ENCODE data around the gene BTN3A1.

BTN3A1 gene

GRCh38 chr6:26379292-26379691 is 22.8 kb upstream of the BTN3A1 start:
- DNase-seq (ENCODE audit: low spot score), result no peak
- no peak for FAIRE-seq

- FAIRE-seq (no peak), DNase-seq (ENCODE audit: low spot score) (no peak)
Observed at GRCh38 chr6:26379740-26380139, 22.3 kb upstream of the BTN3A1 start.

GRCh38 chr6:26380256-26380655 is 21.8 kb upstream of the BTN3A1 start:
- no peak for DNase-seq (ENCODE audit: low spot score)
- FAIRE-seq, result no peak

- DNase-seq (ENCODE audit: low spot score), result no peak
Observed at GRCh38 chr6:26382121-26382520, 20.0 kb upstream of the BTN3A1 start.

GRCh38 chr6:26383624-26384417 is 18.3 kb upstream of the BTN3A1 start:
- FAIRE-seq, result peak; percentile 26
- DNase-seq (ENCODE audit: low spot score), result peak; percentile 23

More at GRCh38 chr6:26382121-26382520, 20.0 kb upstream of the BTN3A1 start:
- no peak for FAIRE-seq

GRCh38 chr6:26385734-26386125 is 16.3 kb upstream of the BTN3A1 start:
- DNase-seq (ENCODE audit: low spot score) (no peak), FAIRE-seq (no peak)

- DNase-seq (ENCODE audit: low spot score) (no peak), FAIRE-seq (no peak)
Observed at GRCh38 chr6:26387565-26387964, 14.5 kb upstream of the BTN3A1 start.

- FAIRE-seq (no peak), DNase-seq (ENCODE audit: low spot score) (peak; percentile 68)
Observed at GRCh38 chr6:26388014-26388413, 14.1 kb upstream of the BTN3A1 start.

GRCh38 chr6:26388441-26388840 is 13.6 kb upstream of the BTN3A1 start:
- FAIRE-seq, result no peak
- peak; percentile 60 for DNase-seq (ENCODE audit: low spot score)

GRCh38 chr6:26389349-26389894 is 12.7 kb upstream of the BTN3A1 start:
- DNase-seq (ENCODE audit: low spot score) (peak; percentile 92), FAIRE-seq (peak; percentile 51)

GRCh38 chr6:26390531-26390930 is 11.5 kb upstream of the BTN3A1 start:
- no peak for DNase-seq (ENCODE audit: low spot score)
- FAIRE-seq, result no peak

- no peak for DNase-seq (ENCODE audit: low spot score)
Observed at GRCh38 chr6:26392932-26393636, 9.0 kb upstream of the BTN3A1 start.

GRCh38 chr6:26394289-26394688 is 7.8 kb upstream of the BTN3A1 start:
- peak; percentile 48 for FAIRE-seq

More at GRCh38 chr6:26392932-26393636, 9.0 kb upstream of the BTN3A1 start:
- FAIRE-seq, result no peak

GRCh38 chr6:26398555-26398954 is 3.5 kb upstream of the BTN3A1 start:
- FAIRE-seq, result no peak
- DNase-seq (ENCODE audit: low spot score), result no peak

More at GRCh38 chr6:26394289-26394688, 7.8 kb upstream of the BTN3A1 start:
- DNase-seq (ENCODE audit: low spot score), result peak; percentile 65

- FAIRE-seq (no peak), DNase-seq (ENCODE audit: low spot score) (no peak)
Observed at GRCh38 chr6:26400626-26401025, 1.4 kb upstream of the BTN3A1 start.

- FAIRE-seq, result no peak
- no peak for DNase-seq (ENCODE audit: low spot score)
Observed at GRCh38 chr6:26401389-26401986, 587 bp upstream of the BTN3A1 start.

- no peak for DNase-seq (ENCODE audit: low spot score)
Observed at GRCh38 chr6:26403893-26404292, 1.8 kb downstream of the BTN3A1 start.

GRCh38 chr6:26404546-26404945 is 2.5 kb downstream of the BTN3A1 start:
- FAIRE-seq (no peak), DNase-seq (ENCODE audit: low spot score) (no peak)

More at GRCh38 chr6:26403893-26404292, 1.8 kb downstream of the BTN3A1 start:
- FAIRE-seq, result no peak

- no peak for FAIRE-seq
Observed at GRCh38 chr6:26408828-26409730, 7.0 kb downstream of the BTN3A1 start.

GRCh38 chr6:26411751-26412150 is 9.7 kb downstream of the BTN3A1 start:
- no peak for DNase-seq (ENCODE audit: low spot score)
- FAIRE-seq, result no peak

More at GRCh38 chr6:26408828-26409730, 7.0 kb downstream of the BTN3A1 start:
- DNase-seq (ENCODE audit: low spot score), result no peak

- FAIRE-seq (no peak), DNase-seq (ENCODE audit: low spot score) (no peak)
Observed at GRCh38 chr6:26412228-26412627, 10.2 kb downstream of the BTN3A1 start.
